ENCODE results near the gene EHMT1.

EHMT1 gene

DNA sequence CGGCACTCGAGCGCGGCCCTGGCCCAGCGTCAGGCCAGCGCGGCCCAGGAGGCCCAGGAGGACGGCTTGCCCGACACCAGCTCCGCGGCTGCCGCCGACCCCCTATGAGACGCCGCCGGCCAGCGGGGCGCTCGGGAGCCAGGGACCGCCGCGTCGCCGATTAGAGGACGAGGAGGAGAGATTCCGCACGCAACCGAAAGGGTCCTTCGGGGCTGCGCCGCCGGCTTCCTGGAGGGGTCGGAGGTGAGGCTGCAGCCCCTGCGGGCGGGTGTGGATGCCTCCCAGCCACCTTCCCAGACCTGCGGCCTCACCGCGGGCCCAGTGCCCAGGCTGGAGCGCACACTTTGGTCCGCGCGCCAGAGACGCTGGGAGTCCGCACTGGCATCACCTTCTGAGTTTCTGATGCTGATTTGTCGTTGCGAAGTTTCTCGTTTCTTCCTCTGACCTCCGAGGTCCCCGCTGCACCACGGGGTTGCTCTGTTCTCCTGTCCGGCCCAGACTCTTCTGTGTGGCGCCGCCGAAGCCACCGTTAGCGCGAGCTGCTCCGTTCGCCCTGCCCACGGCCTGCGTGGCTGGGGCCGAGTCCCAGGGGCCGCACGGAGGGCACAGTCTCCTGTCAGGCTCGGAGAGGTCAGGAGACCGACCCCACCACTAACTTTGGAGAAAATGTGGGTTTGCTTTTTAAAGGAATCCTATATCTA lies 216.2 kb downstream of the EHMT1 start:
- DNase-seq = no peak

DNA sequence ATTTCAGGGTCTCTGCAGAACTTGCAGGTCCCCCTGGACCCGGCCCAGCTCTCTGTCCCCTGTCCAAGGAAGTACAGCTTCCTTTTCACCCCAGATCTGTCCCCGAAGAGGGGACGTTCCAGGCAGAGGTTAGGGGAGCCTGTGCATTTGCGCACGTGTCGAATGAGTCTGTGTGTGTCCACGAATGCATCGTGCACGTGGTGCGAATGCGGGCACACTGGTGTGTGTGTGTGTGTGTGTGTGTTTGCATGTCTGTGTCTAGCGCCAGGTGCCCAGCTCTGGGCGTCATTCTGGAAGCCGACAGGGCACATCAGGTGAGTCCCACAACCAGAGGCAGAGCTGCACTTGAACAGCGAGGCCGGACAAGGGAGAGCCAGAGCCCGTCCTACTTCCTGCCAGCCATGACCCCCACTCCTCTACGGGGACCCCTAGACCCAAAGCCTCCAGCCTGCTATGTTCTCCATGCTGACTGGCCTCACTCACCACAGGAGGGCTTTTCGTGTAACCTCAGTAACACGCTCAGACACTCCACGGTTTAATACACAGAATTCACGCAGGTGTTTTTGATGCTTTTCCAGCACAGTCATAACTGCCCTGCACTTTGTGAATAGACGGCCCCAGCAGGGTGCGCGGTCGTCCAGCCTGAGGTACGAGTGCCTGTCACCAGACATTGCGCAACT lies 217.5 kb downstream of the EHMT1 start:
- DNase-seq = no peak

- no peak for DNase-seq
Measured at GRCh38 chr9:137836831-137837241, 218.0 kb downstream of the EHMT1 start.

GRCh38 chr9:137837345-137838278 lies 218.8 kb downstream of the EHMT1 start:
- no peak for DNase-seq

GRCh38 chr9:137838576-137838975 lies 219.8 kb downstream of the EHMT1 start:
- no peak for DNase-seq

DNA sequence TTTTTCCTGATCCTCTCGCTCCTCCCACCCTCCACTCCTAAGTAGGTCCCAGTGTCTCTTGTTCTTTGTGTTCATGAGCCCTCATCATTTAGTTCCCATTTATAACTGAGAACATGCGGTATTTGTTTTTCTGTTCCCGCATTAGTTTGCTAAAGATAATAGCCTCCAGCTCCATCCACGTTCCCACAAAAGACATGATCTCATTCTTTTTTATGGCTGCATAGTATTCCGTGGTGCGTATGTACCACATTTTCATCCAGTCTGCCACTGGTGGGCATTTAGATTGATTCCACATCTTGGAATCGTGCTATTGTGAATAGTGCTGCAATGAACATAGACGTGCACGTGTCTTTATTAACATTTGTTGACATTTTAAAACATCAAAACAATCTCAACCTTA lies 224.6 kb downstream of the EHMT1 start:
- no peak for DNase-seq

DNA sequence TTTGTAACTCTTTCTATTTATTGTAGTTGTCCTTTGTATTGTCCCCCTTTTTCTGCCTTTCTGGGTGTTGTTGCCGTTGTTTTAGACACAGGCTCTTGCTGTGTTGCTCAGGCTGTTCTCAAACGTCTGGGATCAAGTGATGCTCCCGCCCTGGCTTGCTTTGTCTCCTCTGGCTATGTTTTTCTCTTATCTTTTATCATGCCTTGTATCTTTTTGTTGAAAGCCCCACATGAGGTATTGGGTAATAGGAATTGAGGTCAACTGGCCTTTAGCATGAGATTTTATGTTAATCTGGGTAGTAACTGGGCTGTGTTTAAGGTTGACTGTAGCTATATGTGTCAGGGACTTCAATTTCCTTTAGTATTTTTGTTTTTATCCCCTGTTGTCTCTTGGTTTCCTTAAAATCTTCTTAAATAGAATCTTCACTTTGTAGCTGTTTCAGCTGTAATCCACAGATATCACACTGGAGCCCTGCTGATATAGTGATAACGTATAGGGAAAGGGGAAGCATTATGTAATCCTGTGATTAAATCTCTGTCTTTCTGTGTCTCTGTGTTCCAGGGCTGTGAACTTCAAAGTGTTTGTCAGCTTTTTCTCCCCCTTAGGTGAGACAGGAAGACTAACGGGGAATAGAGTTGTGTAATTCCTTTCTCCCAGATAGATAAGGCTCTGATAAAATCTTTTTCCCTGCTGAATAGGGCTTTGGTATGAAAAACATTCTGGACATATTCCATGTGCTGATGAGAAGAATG lies 232.9 kb downstream of the EHMT1 start:
- no peak for DNase-seq

GRCh38 chr9:137853392-137853995 lies 234.7 kb downstream of the EHMT1 start:
- DNase-seq = no peak

DNA sequence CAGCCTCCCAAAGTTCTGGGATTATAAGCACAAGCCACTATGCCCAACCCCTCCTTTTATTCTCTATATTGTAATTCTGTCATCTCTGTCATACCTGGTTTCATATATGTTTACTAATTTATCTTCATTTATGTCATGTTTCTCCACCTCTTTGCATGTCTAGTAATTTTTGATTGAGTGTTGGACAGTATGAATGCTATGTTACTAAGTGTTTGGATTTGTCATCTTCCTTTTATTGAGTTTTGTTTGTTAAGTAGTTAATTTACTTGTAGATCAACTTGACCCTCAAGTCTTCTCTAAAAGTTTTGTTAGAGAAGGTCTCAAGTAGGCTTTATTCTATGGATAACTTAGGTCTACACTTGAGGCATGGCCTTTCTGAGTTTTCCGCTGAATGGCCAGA lies 241.6 kb downstream of the EHMT1 start:
- no peak for DNase-seq

GRCh38 chr9:137865581-137866145 lies 246.9 kb downstream of the EHMT1 start:
- no peak for DNase-seq

DNA sequence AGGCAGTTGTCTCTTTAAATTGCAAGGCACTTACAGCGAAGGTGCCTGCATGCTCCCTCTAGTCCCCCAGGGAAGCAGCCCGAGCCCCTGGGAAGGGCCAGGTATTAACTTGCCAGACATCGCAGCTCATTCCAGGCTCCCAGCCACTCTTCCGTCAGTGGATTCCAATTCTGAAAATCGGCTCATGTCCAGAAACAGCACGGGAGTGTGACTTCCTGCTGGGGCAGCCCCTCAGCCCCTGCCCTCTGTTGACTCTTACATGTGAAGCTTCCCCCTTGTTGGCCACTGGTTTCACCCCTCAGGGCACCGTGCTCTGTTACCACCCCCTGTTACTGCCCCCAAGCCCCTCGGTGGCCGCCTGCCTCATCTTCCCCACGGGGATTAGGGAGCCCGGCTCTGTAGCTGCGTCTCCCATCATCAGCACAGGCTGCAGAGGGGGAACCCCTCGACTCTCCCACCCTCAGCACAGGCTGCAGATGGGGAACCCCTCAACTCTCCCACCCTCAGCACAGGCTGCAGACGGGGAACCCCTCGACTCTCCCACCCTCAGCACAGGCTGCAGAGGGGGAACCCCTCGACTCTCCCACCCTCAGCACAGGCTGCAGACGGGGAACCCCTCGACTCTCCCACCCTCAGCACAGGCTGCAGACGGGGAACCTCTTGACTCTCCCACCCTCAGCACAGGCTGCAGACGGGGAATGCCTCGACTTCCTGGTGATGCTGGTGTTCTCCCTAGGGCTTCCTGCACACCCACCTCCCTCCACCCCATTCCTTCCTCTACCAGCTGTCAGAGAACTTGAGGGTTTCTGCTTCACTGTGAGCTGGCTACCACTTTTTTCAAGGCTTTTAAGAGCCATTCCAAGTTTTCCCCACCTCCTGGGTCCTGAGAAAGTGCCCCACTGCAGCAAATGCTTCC lies 247.7 kb downstream of the EHMT1 start:
- no peak for DNase-seq

DNA sequence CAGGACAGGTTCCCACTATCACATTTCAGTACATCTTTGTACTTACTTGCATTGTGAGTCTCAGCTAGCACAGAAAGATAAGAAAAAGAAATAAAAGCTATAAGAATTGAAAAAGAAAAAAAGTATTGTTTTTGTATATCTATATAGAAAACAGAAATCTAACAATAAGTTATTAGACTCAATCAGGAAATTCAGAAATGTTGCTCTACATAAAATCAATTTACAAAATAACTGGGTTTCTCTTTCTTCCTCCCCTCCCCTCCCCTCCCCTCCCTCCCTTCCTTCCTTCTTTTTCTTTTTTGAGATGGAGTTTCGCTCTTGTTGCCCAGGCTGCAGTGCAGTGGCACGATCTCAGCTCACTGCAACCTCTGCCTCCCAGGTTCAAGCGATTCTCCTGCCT lies 251.6 kb downstream of the EHMT1 start:
- DNase-seq = no peak

DNA sequence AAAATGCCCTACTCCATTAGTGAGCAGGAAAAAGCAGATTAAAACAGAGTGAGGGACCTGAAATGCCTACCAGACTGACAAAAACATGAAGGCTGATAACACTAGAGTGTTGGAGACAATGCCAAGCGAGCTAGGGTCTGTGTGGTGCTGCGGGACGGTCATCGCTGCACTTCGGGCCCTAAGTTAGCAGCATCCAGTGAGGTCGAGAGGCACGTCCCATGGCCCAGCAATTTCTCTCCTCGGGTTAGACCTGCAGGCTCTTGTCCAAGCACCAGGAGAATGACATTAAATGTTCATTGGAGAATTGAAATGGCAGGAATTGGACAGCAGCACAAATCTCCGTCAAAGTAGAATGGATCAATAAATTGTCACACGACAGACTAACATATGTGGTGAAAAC lies 253.5 kb downstream of the EHMT1 start:
- no peak for DNase-seq

- DNase-seq = no peak
Measured at GRCh38 chr9:137873408-137873807, 254.6 kb downstream of the EHMT1 start.

DNA sequence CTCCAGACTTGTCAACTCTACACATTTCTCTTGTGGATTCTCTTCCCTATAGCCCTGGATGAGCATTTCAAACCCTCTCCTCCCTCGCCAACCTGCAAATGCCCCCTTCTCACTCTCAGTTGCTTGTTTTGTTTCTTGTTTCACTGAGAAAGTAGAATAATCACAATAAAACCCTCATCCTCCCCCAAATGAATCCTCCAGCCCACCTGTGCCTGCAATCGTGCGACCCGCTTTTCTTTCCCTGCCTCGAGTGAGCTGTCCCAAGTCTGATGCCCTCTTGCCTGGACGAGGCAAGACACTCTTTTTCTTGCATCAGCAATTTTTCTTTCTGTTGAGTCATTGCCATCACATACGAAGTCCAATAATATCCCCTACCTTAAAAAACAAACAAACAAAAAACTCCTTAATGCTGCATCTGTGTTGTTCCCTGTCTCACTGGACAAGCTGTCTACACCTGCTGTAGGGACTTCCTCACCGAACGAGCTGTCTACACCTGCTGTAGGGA lies 255.1 kb downstream of the EHMT1 start:
- DNase-seq = no peak

DNA sequence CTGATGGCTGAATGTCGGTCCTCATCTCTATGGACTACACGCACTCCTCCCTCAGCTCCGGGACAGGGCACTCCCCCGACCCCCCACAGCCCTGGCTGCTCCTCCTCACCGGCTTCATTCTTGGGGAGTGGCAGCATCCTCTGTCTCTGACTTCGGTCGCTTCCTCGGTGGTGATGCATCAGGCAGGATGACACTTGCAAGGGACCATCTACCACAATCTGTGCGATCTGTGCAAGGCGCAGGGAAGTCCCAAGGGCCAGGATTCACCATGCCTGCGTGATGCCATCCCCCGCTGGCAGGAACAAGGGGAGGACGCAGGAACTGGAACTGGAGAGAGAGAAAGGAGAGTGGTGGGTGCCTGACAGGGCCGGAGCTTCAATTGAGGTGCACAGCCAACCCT lies 256.5 kb downstream of the EHMT1 start:
- no peak for DNase-seq

DNA sequence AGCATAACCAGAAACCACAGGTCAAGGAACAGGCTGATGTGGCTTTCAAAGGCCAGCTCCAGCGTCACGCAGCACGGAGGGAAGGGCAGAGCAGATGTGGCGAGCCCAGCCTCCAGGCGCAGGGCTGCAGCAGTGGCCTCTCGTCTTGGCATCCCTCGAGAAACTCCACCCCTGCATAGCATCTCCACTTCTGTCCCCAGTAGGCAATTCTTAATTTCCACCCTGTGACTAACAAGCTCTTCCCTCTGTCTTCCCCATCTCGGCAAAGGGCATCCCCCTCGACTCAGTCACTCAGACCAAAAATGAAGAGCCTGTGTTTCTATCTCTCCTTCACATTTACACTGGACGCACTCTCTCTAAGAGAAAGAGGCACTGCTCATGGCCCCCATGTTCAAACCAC lies 257.0 kb downstream of the EHMT1 start:
- no peak for DNase-seq

DNA sequence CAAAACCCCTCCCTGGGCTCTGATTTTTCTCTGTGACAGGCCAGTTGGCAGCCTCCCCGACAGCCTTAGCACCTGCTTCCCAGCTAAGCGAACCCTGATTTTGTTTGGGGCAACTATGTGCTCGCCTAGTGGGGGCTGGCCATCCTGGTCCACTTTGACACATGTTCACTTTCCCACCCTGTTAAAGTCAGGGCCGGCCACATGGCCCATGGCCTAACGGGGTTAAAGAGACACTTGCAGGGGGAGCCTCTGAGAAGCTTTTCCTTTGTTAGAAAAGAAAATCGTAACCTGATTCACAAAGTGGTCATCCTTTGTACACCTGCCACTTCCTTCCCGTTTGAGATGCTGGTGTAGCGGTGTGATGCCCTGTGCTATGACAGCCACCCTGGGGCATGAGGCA lies 257.5 kb downstream of the EHMT1 start:
- DNase-seq = no peak

DNA sequence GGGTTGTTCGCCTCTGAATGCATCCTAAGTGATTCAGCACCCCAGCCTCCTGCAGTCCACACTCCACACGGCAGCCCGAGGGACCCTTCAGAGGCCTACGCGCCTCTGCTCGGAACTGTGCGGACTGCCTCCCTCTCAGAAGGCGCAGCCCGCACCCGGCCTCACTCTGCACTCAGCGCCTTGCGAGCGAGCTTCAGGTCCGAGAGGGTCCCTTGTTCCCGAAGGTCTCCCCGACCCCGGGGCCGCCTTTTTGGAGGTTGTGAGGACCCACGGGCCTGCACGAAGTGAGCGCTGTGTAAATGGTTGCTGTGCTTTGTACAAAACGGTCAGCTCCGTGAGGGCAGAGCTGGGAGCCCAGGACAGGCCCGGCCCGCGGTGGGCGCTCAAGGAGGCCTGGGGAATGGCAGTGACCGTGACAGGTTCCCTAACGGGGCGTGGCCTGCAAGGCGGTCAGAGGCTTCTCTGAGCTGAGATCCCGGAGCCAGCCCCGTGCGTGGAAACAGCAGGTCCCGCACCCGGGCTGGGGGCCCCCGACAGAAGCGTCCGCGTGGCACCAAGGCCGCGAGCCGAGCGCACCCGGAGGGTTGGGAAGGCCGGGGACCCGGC lies 258.1 kb downstream of the EHMT1 start:
- no peak for DNase-seq

- DNase-seq = peak; percentile 6
Measured at GRCh38 chr9:137877506-137878122, 258.8 kb downstream of the EHMT1 start, which contains the start of gene CACNA1B. CACNA1B (plus strand) TSS chr9:137877782; CDS start chr9:137877934, 152 bp downstream.

All from suppressor macrophage treated with lipopolysaccharide for 4 hours (primary cell).